Measurements from ENCODE around the gene HDAC11.
"Not testable (repeated sequence)": the region's sequence is repeated elsewhere in the genome, so short reads cannot be mapped to it uniquely, and the experiment has no call there.

HDAC11 gene

GRCh38 chr3:13479332-13479581, 849 bp upstream of the HDAC11 start:
- DNase-seq (ENCODE audit: low spot score in 2 of 2) = no peak
- peak; percentile 1 for ATAC-seq (ENCODE audit: low read depth)
- Mint-ChIP-seq H3K27me3 (peaks cover 1% of the 10 kb centered on the region), H3K4me3 (peak overlapping the region; percentile 93), H3K36me3 (no peaks in the 10 kb centered on the region), H3K27ac (peak overlapping the region; percentile 82), H3K9me3 (no peaks in the 10 kb centered on the region), H3K4me1 (peaks cover 10% of the 10 kb centered on the region)

GRCh38 chr3:13480340-13481318, 523 bp downstream of the HDAC11 start:
- peaks cover 13% of the 10 kb centered on the region for H3K4me1 Mint-ChIP-seq
- H3K4me3 Mint-ChIP-seq = peak overlapping the region; percentile 89
- no peaks in the 10 kb centered on the region for H3K9me3 Mint-ChIP-seq
- no peaks in the 10 kb centered on the region for H3K27me3 Mint-ChIP-seq
- DNase-seq (ENCODE audit: low spot score in 2 of 2) (peak in 1 of 2 donors; percentile 22), ATAC-seq (ENCODE audit: low read depth) (peak; percentile 23)
- H3K27ac Mint-ChIP-seq = no peak overlapping the region
- no peaks in the 10 kb centered on the region for H3K36me3 Mint-ChIP-seq

GRCh38 chr3:13482106-13482690, 2.1 kb downstream of the HDAC11 start:
- no peak overlapping the region for H3K4me3 Mint-ChIP-seq
- H3K4me1 Mint-ChIP-seq = peaks cover 13% of the 10 kb centered on the region
- H3K36me3 Mint-ChIP-seq = no peaks in the 10 kb centered on the region
- DNase-seq (ENCODE audit: low spot score in 2 of 2) = no peak
- ATAC-seq (ENCODE audit: low read depth) = no peak
- H3K27me3 Mint-ChIP-seq = no peaks in the 10 kb centered on the region
- no peaks in the 10 kb centered on the region for H3K9me3 Mint-ChIP-seq
- H3K27ac Mint-ChIP-seq = no peak overlapping the region

GRCh38 chr3:13483286-13483685, 3.2 kb downstream of the HDAC11 start:
- Mint-ChIP-seq H3K4me3 (no peak overlapping the region), H3K27ac (no peak overlapping the region), H3K27me3 (no peaks in the 10 kb centered on the region), H3K9me3 (no peaks in the 10 kb centered on the region), H3K36me3 (no peaks in the 10 kb centered on the region), H3K4me1 (peaks cover 13% of the 10 kb centered on the region)
- ATAC-seq (ENCODE audit: low read depth) (no peak), DNase-seq (ENCODE audit: low spot score in 2 of 2) (no peak)

GRCh38 chr3:13483988-13484695, 4.0 kb downstream of the HDAC11 start:
- ATAC-seq (ENCODE audit: low read depth) (no peak), DNase-seq (ENCODE audit: low spot score in 2 of 2) (no peak)
- Mint-ChIP-seq H3K4me3 (no peak overlapping the region), H3K36me3 (no peaks in the 10 kb centered on the region), H3K27me3 (no peaks in the 10 kb centered on the region), H3K4me1 (peaks cover 13% of the 10 kb centered on the region), H3K27ac (no peak overlapping the region), H3K9me3 (no peaks in the 10 kb centered on the region)

- no peaks in the 10 kb centered on the region for H3K36me3 Mint-ChIP-seq
- H3K27ac Mint-ChIP-seq = no peak overlapping the region
- H3K9me3 Mint-ChIP-seq = no peaks in the 10 kb centered on the region
- ATAC-seq (ENCODE audit: low read depth) (no peak), DNase-seq (ENCODE audit: low spot score in 2 of 2) (no peak)
- no peaks in the 10 kb centered on the region for H3K27me3 Mint-ChIP-seq
- peaks cover 10% of the 10 kb centered on the region for H3K4me1 Mint-ChIP-seq
- no peak overlapping the region for H3K4me3 Mint-ChIP-seq
Measured at GRCh38 chr3:13484851-13485590, 4.9 kb downstream of the HDAC11 start.

GRCh38 chr3:13485630-13486562, 5.8 kb downstream of the HDAC11 start:
- H3K27ac Mint-ChIP-seq; DNase-seq (ENCODE audit: low spot score in 2 of 2); H3K4me1 Mint-ChIP-seq; H3K27me3 Mint-ChIP-seq; H3K36me3 Mint-ChIP-seq; H3K4me3 Mint-ChIP-seq; ATAC-seq (ENCODE audit: low read depth); H3K9me3 Mint-ChIP-seq: not testable (repeated sequence)

DNA sequence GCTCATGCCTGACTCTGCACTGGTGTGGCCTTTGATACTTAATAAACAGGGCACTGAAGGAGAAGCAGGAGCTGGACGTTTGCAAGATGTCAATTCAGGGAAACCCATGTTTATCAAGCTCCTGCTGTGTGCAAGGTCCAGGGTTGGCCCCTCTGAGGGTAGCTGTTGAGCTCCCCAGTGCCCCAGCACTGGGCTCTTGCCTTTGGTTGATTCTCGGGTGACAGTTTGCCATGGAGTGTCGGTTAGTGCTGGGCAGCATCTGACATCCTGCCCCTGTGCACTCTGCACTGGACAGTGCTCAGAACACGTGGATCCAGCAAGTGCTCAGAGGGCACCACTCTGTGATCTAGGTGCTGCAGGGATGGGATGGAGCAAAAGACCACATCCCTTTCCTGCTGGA, 7.3 kb downstream of the HDAC11 start:
- H3K27me3 Mint-ChIP-seq = no peaks in the 10 kb centered on the region
- peaks cover 2% of the 10 kb centered on the region for H3K36me3 Mint-ChIP-seq
- H3K4me1 Mint-ChIP-seq = peaks cover 2% of the 10 kb centered on the region
- no peaks in the 10 kb centered on the region for H3K9me3 Mint-ChIP-seq
- H3K4me3 Mint-ChIP-seq = no peak overlapping the region
- ATAC-seq (ENCODE audit: low read depth) (no peak), DNase-seq (ENCODE audit: low spot score in 2 of 2) (no peak)
- H3K27ac Mint-ChIP-seq = no peak overlapping the region

GRCh38 chr3:13491206-13491974, 11.3 kb downstream of the HDAC11 start:
- H3K27me3 Mint-ChIP-seq = no peaks in the 10 kb centered on the region
- DNase-seq (ENCODE audit: low spot score in 2 of 2) (no peak), ATAC-seq (ENCODE audit: low read depth) (no peak)
- H3K4me3 Mint-ChIP-seq = no peak overlapping the region
- no peak overlapping the region for H3K27ac Mint-ChIP-seq
- peaks cover 2% of the 10 kb centered on the region for H3K36me3 Mint-ChIP-seq
- no peaks in the 10 kb centered on the region for H3K9me3 Mint-ChIP-seq
- H3K4me1 Mint-ChIP-seq = peaks cover 3% of the 10 kb centered on the region

- ATAC-seq (ENCODE audit: low read depth) = no peak
- Mint-ChIP-seq H3K27me3 (no peaks in the 10 kb centered on the region), H3K4me3 (no peak overlapping the region), H3K36me3 (peaks cover 2% of the 10 kb centered on the region), H3K4me1 (peaks cover 3% of the 10 kb centered on the region), H3K27ac (no peak overlapping the region), H3K9me3 (no peaks in the 10 kb centered on the region)
- no peak for DNase-seq (ENCODE audit: low spot score in 2 of 2)
Measured at GRCh38 chr3:13492048-13492447, 11.9 kb downstream of the HDAC11 start.

DNA sequence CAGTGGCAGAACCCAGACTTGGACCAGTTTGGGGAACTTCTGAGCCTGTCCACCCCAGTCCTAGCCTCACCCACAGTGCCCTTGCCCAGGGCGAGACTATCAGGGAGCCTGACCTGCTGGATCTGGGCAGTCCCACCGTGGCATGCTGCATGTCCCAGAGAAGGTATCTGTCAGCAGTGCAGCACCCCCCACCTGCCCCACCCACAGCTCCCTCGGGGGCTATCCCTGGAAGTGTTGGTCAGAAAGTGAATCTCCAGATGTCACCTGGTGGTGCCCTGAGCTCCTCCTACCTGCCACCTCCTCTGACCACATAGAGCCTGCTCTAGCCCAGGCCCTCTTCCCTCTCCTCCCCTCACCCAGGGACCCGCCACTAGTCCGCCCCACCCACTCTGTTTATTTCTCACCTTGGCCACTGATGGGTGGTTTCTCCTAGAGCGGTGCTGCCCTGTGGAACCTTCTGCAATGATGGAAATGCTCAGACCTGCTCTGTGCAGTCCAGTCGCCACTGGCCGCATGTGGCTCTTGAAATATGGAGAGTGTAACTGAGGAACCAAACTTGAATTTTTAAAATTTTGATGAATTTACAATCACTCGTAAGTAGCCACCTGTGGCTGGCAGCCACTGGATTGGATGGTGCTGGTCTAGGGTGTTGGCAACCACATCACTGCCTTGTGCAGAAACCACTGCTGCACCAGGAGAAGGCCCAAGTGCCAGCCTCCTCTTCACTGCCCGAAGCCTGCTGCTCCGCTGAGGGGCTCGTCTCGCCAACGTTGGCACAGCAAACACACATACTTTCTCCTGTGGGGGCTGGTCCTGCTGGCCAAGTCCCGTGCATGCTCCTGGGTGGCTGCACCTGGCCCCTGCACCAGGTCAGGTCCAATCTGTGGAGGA, 13.1 kb downstream of the HDAC11 start:
- Mint-ChIP-seq H3K4me3 (no peak overlapping the region), H3K9me3 (no peaks in the 10 kb centered on the region), H3K27ac (no peak overlapping the region), H3K27me3 (no peaks in the 10 kb centered on the region), H3K36me3 (peaks cover 2% of the 10 kb centered on the region), H3K4me1 (peaks cover 3% of the 10 kb centered on the region)
- DNase-seq (ENCODE audit: low spot score in 2 of 2) (no peak), ATAC-seq (ENCODE audit: low read depth) (no peak)

GRCh38 chr3:13493867-13494441, 13.8 kb downstream of the HDAC11 start:
- H3K4me1 Mint-ChIP-seq = peaks cover 3% of the 10 kb centered on the region
- no peaks in the 10 kb centered on the region for H3K27me3 Mint-ChIP-seq
- H3K9me3 Mint-ChIP-seq = no peaks in the 10 kb centered on the region
- no peak for DNase-seq (ENCODE audit: low spot score in 2 of 2)
- H3K27ac Mint-ChIP-seq = no peak overlapping the region
- peaks cover 2% of the 10 kb centered on the region for H3K36me3 Mint-ChIP-seq
- H3K4me3 Mint-ChIP-seq = no peak overlapping the region
- ATAC-seq (ENCODE audit: low read depth) = no peak
